Activated T-cell treated with anti-CD3 and anti-CD28 coated beads for 48 hours (primary cell): ENCODE measurements around the gene SH3RF3.

Source experiments
- DNase-seq: peaks from one replicate; pipeline ENCODE4 v3.0.0-alpha.2; 2020; ENCODE audit warnings: low read depth

SH3RF3 gene

GRCh38 chr2:109397893-109398292 is 268.9 kb downstream of the SH3RF3 start:
- no peak for DNase-seq

- no peak for DNase-seq
Observed at GRCh38 chr2:109398366-109399015, 269.5 kb downstream of the SH3RF3 start.

- DNase-seq, result no peak
Observed at GRCh38 chr2:109399066-109399465, 270.1 kb downstream of the SH3RF3 start.

GRCh38 chr2:109400102-109400501 is 271.1 kb downstream of the SH3RF3 start:
- DNase-seq, result no peak

- DNase-seq, result no peak
Observed at GRCh38 chr2:109401370-109401769, 272.4 kb downstream of the SH3RF3 start.

- DNase-seq, result no peak
Observed at GRCh38 chr2:109402180-109402579, 273.2 kb downstream of the SH3RF3 start.

- peak; percentile 42 for DNase-seq
Observed at GRCh38 chr2:109402980-109403840, 274.2 kb downstream of the SH3RF3 start.

GRCh38 chr2:109403841-109404201 is 274.8 kb downstream of the SH3RF3 start:
- DNase-seq, result peak; percentile 2

- no peak for DNase-seq
Observed at GRCh38 chr2:109404681-109405080, 275.7 kb downstream of the SH3RF3 start.

- DNase-seq, result no peak
Observed at GRCh38 chr2:109405873-109406272, 276.9 kb downstream of the SH3RF3 start.

GRCh38 chr2:109406301-109406700 is 277.3 kb downstream of the SH3RF3 start:
- no peak for DNase-seq

GRCh38 chr2:109407276-109408042 is 278.5 kb downstream of the SH3RF3 start:
- no peak for DNase-seq

- no peak for DNase-seq
Observed at GRCh38 chr2:109408043-109408335, 279.0 kb downstream of the SH3RF3 start.

GRCh38 chr2:109409321-109410038 is 280.5 kb downstream of the SH3RF3 start:
- DNase-seq, result no peak

GRCh38 chr2:109410039-109410815 is 281.2 kb downstream of the SH3RF3 start:
- DNase-seq, result no peak

- DNase-seq, result no peak
Observed at GRCh38 chr2:109411640-109412325, 282.8 kb downstream of the SH3RF3 start.

GRCh38 chr2:109415581-109416013 is 286.6 kb downstream of the SH3RF3 start:
- DNase-seq, result no peak

- DNase-seq, result no peak
Observed at GRCh38 chr2:109417701-109418335, 288.8 kb downstream of the SH3RF3 start.

- DNase-seq, result no peak
Observed at GRCh38 chr2:109418716-109419115, 289.7 kb downstream of the SH3RF3 start.

- DNase-seq, result no peak
Observed at GRCh38 chr2:109419171-109419756, 290.3 kb downstream of the SH3RF3 start.
